M059J (cell line): ENCODE results near the gene HFE. TPM values are rescaled to one million over a fixed set of nuclear protein-coding genes. Genes with fewer than 3 reads are reported as not detected.
"Not testable (repeated sequence)": the region's sequence is repeated elsewhere in the genome, so short reads cannot be mapped to it uniquely, and the experiment has no call there.

ENCODE experiments used
- DNase-seq: peaks from one replicate; pipeline ENCODE4 v3.0.0-alpha.2; 2012; ENCODE audit warnings: low read depth
- total RNA-seq: library from RNA; depleted of rRNA; stranded (reverse); fragments of >200 nt; shearing (Covaris generic); gene quantifications from 2 replicates; pipeline ENCODE4 v1.2.3, GENCODE V29; 2014; rRNA removed

HFE gene
- 16.9 and 20.6 TPM in 2 replicates for total RNA-seq

- peak; percentile 80 for DNase-seq
Observed at GRCh38 chr6:26087284-26088115, at the start of gene HFE. Gene HFE (plus strand): TSS chr6:26087429. CDS start chr6:26087441, 12 bp downstream.

GRCh38 chr6:26041946-26042345, 45.3 kb upstream of the HFE start:
- no peak for DNase-seq

GRCh38 chr6:26043384-26044139, 43.7 kb upstream of the HFE start:
- DNase-seq: peak; percentile 66

- no peak for DNase-seq
Observed at GRCh38 chr6:26044140-26045064, 42.8 kb upstream of the HFE start.

- DNase-seq: peak; percentile 97
Observed at GRCh38 chr6:26045065-26045927, 41.9 kb upstream of the HFE start.

DNA sequence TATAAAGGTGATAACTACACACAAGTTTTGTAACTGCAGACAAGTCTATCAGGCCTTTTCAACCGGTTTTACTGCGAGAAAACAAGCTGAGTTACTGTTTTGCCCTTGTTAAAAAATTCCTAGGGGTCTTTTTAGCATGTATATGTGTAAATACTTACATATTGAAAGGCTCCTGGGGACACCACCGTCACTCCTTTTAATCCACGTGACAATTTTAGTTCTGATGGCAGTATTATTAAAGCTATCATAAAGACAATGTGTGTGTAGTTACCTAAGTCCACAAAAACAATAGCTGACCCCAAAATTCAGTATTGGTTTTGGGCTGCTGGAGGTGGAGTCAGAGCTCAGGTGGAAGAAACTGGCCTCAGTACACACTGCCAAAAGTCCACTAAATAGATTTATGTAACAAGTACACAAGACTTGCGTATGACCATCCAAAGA, 41.3 kb upstream of the HFE start:
- DNase-seq: peak; percentile 39

GRCh38 chr6:26047329-26047728, 39.9 kb upstream of the HFE start:
- DNase-seq: not testable (repeated sequence)

GRCh38 chr6:26048590-26048989, 38.6 kb upstream of the HFE start:
- DNase-seq: peak; percentile 72

- DNase-seq: peak; percentile 40
Observed at GRCh38 chr6:26051665-26052310, 35.4 kb upstream of the HFE start.

DNA sequence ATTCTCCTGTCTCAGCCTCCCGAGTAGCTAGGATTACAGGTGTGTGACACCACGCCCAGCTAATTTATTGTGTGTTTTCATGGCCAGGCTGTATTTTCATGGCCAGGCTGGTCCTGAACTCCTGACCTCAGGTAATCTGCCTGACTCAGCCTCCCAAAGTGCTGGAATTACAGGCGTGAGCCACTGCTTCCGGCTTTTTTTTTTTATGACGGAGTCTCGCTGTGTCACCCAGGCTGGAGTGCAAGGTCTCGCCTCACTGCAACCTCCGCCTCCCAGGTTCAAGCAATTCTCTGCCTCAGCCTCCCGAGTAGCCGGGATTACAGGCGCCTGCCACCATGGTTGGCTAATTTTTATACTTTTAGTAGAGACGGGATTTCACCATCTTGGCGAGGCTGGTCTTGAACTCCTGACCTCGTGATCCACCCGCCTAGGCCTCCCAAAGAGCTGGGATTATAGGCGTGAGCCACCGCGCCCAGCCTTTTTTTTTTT, 34.4 kb upstream of the HFE start:
- peak; percentile 44 for DNase-seq

- DNase-seq: peak; percentile 75
Observed at GRCh38 chr6:26053992-26054780, 33.0 kb upstream of the HFE start.

GRCh38 chr6:26054781-26055718, 32.2 kb upstream of the HFE start:
- DNase-seq: peak; percentile 97

DNA sequence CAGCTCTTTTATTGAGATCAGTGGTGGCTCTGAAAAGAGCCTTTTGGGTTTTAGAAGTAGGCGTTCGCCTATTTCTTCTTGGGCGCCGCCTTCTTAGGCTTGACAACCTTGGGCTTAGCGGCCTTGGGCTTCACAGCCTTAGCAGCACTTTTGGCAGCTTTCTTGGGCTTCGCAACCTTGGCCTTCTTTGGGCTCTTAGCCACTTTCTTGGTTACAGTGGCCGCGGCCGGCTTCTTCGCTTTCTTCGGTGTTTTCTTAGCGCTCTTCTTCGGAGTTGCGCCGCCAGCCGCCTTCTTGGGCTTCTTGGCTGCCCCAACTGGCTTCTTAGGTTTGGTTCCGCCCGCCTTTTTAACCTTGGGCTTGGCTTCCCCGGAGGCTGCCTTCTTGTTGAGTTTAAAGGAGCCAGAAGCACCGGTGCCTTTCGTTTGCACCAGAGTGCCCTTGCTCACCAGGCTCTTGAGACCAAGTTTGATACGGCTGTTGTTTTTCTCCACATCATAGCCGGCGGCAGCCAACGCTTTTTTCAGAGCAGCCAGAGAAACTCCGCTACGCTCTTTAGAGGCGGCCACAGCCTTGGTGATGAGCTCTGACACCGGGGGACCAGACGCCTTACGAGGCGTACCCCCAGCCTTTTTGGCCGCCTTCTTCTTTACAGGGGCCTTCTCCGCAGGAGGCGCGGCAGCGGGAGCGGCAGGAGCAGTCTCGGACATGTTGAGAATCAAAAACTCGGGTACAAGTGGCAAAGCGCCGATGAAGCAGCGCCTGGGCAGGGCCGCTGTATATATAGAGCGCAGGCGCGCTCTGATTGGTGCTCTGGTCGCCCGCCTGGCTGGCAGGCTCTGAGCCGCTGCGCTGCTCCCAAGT, 31.3 kb upstream of the HFE start:
- DNase-seq: peak; percentile 94

DNA sequence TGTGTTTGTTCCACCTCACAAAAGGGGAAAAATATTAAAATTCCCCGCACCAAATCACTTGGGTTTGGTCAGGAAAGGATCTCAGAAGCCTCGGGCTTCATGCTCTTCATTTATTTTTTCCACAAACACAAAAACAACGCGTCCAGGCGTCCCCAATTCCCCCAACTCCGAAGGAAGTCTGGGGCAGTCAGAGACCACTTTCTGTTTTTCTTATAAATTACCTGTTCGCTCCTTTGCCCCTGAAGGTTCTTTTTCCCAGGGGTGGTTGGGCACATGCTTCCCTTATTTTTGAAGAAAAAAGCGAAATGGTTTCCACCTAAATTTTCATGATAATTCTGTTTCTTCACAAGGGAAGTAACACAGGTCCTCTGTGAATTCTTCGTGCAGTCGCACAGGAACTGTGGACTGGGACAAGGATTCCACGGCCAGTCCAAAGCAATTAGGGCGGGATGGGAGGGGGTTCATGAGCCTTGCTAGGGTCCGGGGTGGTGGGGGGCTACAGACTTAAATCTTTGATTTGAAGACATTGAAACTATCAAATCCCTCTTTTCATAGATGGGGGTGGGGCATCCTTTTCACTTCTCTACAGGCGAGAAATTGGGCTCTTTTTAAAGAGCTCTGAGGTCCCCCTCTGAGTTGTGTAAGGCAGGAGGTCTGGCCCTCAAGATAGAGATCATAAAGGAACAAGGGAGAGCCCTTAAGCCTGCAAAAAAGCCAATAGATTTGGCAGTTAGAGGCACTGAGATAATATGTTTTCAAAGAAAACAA, 30.5 kb upstream of the HFE start:
- peak; percentile 59 for DNase-seq

- DNase-seq: peak; percentile 51
Observed at GRCh38 chr6:26057899-26058298, 29.3 kb upstream of the HFE start.

- not testable (repeated sequence) for DNase-seq
Observed at GRCh38 chr6:26058477-26059033, 28.7 kb upstream of the HFE start.
